Measurements from ENCODE around the gene LYSMD4.
A peak's percentile ranks its signal among the peaks of the same experiment; 100 is the strongest.

LYSMD4 gene

GRCh38 chr15:99703603-99704443, 29.4 kb downstream of the LYSMD4 start:
- DNase-seq: peak in 1 of 2 experiments; percentile 26

DNA sequence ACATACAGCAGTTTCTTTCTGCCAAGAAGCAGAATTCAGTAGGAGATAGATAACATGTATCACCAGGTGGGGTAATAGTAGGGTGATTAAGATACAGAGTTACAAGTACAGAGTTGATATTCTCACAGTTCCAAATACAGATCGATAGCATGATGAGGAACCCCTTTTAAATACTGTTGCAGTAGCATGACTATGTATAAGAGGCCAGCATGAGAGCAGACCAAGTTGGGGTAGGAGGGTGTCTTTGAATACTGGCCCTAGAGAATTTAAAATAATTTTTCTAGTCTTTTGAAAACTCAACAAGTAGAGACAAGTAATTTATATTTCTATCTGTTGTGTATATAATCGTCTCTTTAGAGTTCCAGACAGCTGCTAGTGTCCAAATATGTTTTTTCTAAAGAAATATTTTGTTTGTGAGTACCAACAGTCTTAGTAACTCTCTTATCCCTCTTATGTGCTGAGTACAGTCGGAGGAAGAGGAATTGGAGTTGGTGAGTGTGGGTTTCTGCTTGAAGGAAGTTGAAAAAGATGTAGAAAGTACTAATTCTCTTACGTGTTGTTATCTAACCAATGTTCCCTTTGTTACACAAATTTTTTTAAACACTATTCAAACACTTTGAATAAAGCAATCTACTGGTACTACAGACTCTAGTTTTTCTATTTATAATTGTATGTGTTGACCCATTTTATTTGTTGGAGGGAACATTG, 30.2 kb downstream of the LYSMD4 start:
- DNase-seq: no peak

GRCh38 chr15:99696096-99696495, 37.1 kb downstream of the LYSMD4 start:
- DNase-seq: no peak

DNA sequence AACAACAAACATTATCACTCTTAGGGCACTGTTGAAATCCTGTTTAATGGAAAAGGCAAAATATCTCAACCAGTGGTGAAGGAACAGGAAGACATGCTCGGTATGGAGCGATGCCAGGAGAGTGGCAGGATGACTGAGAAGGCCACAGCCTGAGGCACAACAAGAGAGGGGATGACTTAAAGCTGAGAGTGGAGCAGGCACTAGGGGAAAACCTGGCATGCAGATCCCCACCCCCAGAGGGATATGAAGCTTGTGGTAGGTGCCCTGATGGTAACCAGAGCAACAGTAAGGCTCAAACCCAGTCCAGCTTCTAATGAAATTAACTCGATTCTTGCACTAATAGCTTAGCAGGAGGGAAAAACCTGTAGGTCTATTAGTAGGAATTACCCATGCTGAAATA, 40.4 kb downstream of the LYSMD4 start:
- no peak for DNase-seq

GRCh38 chr15:99686290-99686689, 46.9 kb downstream of the LYSMD4 start:
- DNase-seq: no peak

DNA sequence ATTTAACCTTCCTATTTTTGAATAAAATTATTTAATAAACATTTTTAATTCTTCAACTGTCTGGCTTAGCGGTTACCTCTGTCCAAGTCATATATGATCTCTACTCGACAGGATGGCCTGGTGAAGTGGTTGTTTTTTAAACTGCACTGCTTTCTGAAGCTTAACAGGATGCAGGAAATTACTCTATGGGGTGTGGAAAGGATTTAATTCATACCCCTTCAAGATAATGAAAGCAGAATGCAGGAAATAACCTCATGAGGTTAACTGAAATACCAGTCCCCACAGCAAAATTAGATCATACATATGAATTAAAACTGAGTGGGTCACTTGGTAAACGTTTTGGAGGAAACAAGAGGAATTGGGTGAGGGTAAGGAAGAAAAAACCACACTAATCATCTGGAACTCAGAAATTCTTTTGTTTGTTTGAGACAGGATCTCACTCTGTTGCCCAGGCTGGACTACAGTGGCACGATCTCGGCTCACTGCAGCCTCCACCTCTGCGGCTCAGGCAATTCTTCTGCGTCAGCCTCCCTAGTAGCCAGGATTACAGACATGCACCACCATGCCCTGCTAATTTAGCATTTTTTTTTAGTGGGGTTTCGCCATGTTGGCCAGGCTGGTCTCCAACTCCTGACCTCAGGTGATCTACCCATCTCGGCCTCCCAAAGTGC, 50.1 kb downstream of the LYSMD4 start:
- DNase-seq: no peak

DNA sequence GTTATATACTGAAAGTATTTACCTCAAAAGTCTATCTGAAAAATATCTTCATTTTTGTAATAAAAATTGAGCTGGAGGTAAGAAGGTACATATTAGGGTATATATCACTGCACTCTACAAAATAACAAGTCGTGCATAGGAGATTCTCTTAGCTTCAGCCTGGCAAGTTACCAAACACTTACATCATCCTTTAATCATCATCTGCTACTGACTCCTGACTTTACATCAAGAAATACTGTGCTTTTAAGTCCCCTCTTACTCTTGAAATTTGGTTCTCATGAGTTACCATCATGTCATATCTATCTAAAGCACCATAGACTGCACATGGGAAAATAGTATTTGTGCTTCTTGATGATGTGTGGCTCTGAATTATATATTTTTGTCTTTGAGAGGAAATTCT, 50.8 kb downstream of the LYSMD4 start:
- no peak for DNase-seq

DNA sequence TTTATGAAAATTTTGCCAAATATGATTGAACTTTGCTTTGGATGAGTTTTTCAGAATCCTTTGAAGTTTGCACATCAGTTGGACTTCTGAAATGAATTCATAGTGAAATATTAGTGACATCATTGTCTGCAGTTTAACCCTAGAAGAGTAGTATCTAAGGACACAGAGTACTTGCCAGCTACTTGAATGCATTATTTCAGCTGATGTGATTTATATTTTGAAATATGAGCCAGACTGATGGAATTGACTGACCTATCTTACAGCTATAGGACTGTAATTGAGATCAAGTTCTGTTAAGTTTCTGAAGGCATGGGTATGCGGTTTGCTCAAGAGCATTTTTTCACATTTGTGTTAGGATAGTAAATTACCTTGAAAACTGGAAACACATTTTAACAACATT, 51.2 kb downstream of the LYSMD4 start:
- DNase-seq: no peak

- DNase-seq: no peak
Observed at GRCh38 chr15:99680276-99680675, 53.0 kb downstream of the LYSMD4 start.

- DNase-seq: no peak
Observed at GRCh38 chr15:99677540-99678134, 55.6 kb downstream of the LYSMD4 start.
